MCF 10A (cell line): ENCODE results near the gene DDX20. TPM values are rescaled to one million over a fixed set of nuclear protein-coding genes. Genes with fewer than 3 reads are reported as not detected.
A peak's percentile ranks its signal among the peaks of the same experiment; 100 is the strongest.

Experiments used
- BruUV-seq: library from RNA; stranded (reverse); fragments of 400-500 nt; replicated peaks from 2 replicates; lab custom pipeline; 2021; lab: Mats Ljungman, UMichigan
- CTCF ChIA-PET: fragments of 300-600 bp; sonication (Branson Sonifier 250); formaldehyde crosslinking; extraction: SDS; loops from one replicate; lab custom pipeline; 2021; ENCODE audit warnings: antibody characterized with exemption, inconsistent platforms; lab: Yijun Ruan, JAX
- POLR2A ChIA-PET: fragments of 300-600, 350-650 bp; sonication (Branson Sonifier 250); formaldehyde crosslinking; extraction: SDS; loops from one replicate; lab custom pipeline; 2020; ENCODE audit warnings: antibody characterized with exemption, inconsistent platforms; lab: Yijun Ruan, JAX
- DNase-seq: peaks from one replicate; pipeline ENCODE4 v3.0.0-alpha.2; 2018; ENCODE audit not compliant: unreplicated experiment
- H3K27ac Mint-ChIP-seq: one replicate; pipeline ENCODE4 v1.8.0; 2022; ENCODE audit warnings: mild to moderate bottlenecking, low read depth, mixed read lengths; ENCODE audit not compliant: unreplicated experiment
- H3K27me3 Mint-ChIP-seq: one replicate; pipeline ENCODE4 v1.8.0; 2022; ENCODE audit warnings: mixed read lengths; ENCODE audit not compliant: insufficient read depth, unreplicated experiment
- H3K36me3 Mint-ChIP-seq: one replicate; pipeline ENCODE4 v1.8.0; 2022; ENCODE audit warnings: mild to moderate bottlenecking, moderate library complexity, mixed read lengths; ENCODE audit not compliant: insufficient read depth, unreplicated experiment
- H3K4me1 Mint-ChIP-seq: one replicate; pipeline ENCODE4 v1.8.0; 2022; ENCODE audit warnings: mixed read lengths; ENCODE audit not compliant: insufficient read depth, unreplicated experiment
- H3K4me3 Mint-ChIP-seq: one replicate; pipeline ENCODE4 v1.8.0; 2022; ENCODE audit warnings: mild to moderate bottlenecking, moderate library complexity, mixed read lengths; ENCODE audit not compliant: unreplicated experiment
- H3K9me3 Mint-ChIP-seq: one replicate; pipeline ENCODE4 v1.8.0; 2022; ENCODE audit warnings: mixed read lengths; ENCODE audit not compliant: unreplicated experiment
- CTCF ChIP-seq: fragments of 200-600 bp; IDR thresholded peaks from one replicate; pipeline ENCODE4 v1.8.0; 2022; ENCODE audit warnings: antibody characterized with exemption, mild to moderate bottlenecking; ENCODE audit not compliant: unreplicated experiment
- intact Hi-C: fragments of 100-400 bp; cut with micrococcal nuclease; formaldehyde crosslinking; loops from 2 replicates; pipeline ENCODE4 v1.14.1; 2022
- total RNA-seq: library from RNA; stranded (reverse); gene quantifications from 2 replicates; pipeline ENCODE4 v1.2.3, GENCODE V29; 2022

The DDX20 gene
- total RNA-seq, 1 experiment from 2014 or later, result 14.8 TPM

- BruUV-seq, result no TSS peak
- intact Hi-C loops, result loop anchor here (2.0 kb wide), 1 partner anchor 266 kb away; no protein-coding TSS in a partner anchor
- no peaks in the 10 kb centered on the region for H3K36me3 Mint-ChIP-seq
- POLR2A ChIA-PET, result interaction anchor here (0.9 to 1.1 kb wide), 2 partner anchors 8 to 238 kb away, joined by 3 to 5 read pairs; partner anchors contain the start of gene INKA2
- no peaks in the 10 kb centered on the region for H3K9me3 Mint-ChIP-seq
- no peak overlapping the region for H3K4me3 Mint-ChIP-seq
- DNase-seq, result no peak
- no peaks in the 10 kb centered on the region for H3K27me3 Mint-ChIP-seq
- TF ChIP-seq CTCF, result no peak
- no peak overlapping the region for H3K27ac Mint-ChIP-seq
- CTCF ChIA-PET, result interaction anchor here (0.6 to 4.4 kb wide), 11 partner anchors 7 to 309 kb away, joined by 3 to 39 read pairs (median 4); partner anchors contain the start of gene INKA2
- H3K4me1 Mint-ChIP-seq, result no peaks in the 10 kb centered on the region
Measured at GRCh38 chr1:111746614-111746999, 9.1 kb upstream of the DDX20 start.

GRCh38 chr1:111747282-111747734, 8.4 kb upstream of the DDX20 start:
- H3K4me1 Mint-ChIP-seq, result no peaks in the 10 kb centered on the region
- no peak overlapping the region for H3K4me3 Mint-ChIP-seq
- intact Hi-C loops, result loop anchor here (1.0 to 2.0 kb wide), 2 partner anchors 32 to 267 kb away; no protein-coding TSS in a partner anchor
- H3K27ac Mint-ChIP-seq, result no peak overlapping the region
- H3K27me3 Mint-ChIP-seq, result no peaks in the 10 kb centered on the region
- DNase-seq, result peak; percentile 89
- no peaks in the 10 kb centered on the region for H3K9me3 Mint-ChIP-seq
- TF ChIP-seq CTCF, result peak; percentile 61
- CTCF ChIA-PET, result interaction anchor here (0.6 to 4.4 kb wide), 16 partner anchors 8 to 309 kb away, joined by 3 to 39 read pairs (median 4); partner anchors contain the start of gene INKA2
- no TSS peak for BruUV-seq
- H3K36me3 Mint-ChIP-seq, result no peaks in the 10 kb centered on the region
- POLR2A ChIA-PET, result interaction anchor here (0.9 to 1.1 kb wide), 3 partner anchors 8 to 239 kb away, joined by 3 to 5 read pairs (median 3); partner anchors contain the start of gene INKA2

- BruUV-seq, result no TSS peak
- no peak for TF ChIP-seq CTCF
- ChIA-PET CTCF (interaction anchor here (0.7 to 4.4 kb wide), 10 partner anchors 9 to 266 kb away, joined by 3 to 39 read pairs (median 4); partner anchors contain the start of gene INKA2), POLR2A (interaction anchor here (1.1 kb wide), 1 partner anchor 33 kb away, joined by 3 read pairs; no protein-coding TSS in a partner anchor)
- Mint-ChIP-seq H3K9me3 (no peaks in the 10 kb centered on the region), H3K27me3 (no peaks in the 10 kb centered on the region), H3K4me3 (no peak overlapping the region), H3K27ac (no peak overlapping the region), H3K4me1 (no peaks in the 10 kb centered on the region), H3K36me3 (no peaks in the 10 kb centered on the region)
- no peak for DNase-seq
- intact Hi-C loops, result loop anchor here (1.0 to 2.0 kb wide), 2 partner anchors 33 to 267 kb away; no protein-coding TSS in a partner anchor
Measured at GRCh38 chr1:111747947-111748346, 7.8 kb upstream of the DDX20 start.

- Mint-ChIP-seq H3K4me1 (peaks cover 2% of the 10 kb centered on the region), H3K9me3 (no peaks in the 10 kb centered on the region)
- CTCF ChIA-PET, result interaction anchor here (0.7 to 1.6 kb wide), 6 partner anchors 11 to 36 kb away, joined by 3 to 5 read pairs (median 4); no protein-coding TSS in a partner anchor
Measured at GRCh38 chr1:111749628-111750027, 6.1 kb upstream of the DDX20 start.

More at GRCh38 chr1:111749628-111750027, 6.1 kb upstream of the DDX20 start:
- no peak overlapping the region for H3K27ac Mint-ChIP-seq
- POLR2A ChIA-PET, result interaction anchor here (0.6 to 1.5 kb wide), 3 partner anchors 10 to 700 kb away, joined by 3 to 10 read pairs (median 4); partner anchors contain the start of gene INKA2
- no peaks in the 10 kb centered on the region for H3K36me3 Mint-ChIP-seq
- TF ChIP-seq CTCF, result no peak
- H3K4me3 Mint-ChIP-seq, result no peak overlapping the region
- no TSS peak for BruUV-seq
- intact Hi-C loops, result no loop called here
- H3K27me3 Mint-ChIP-seq, result no peaks in the 10 kb centered on the region
- DNase-seq, result no peak
